Midbrain (tissue), 1 donor: Measurements from ENCODE around the gene DCTN3.

Experiments used
- DNase-seq: peaks from one replicate; lab custom pipeline; 2025; lab: John Stamatoyannopoulos, UW

The DCTN3 gene

GRCh38 chr9:34620061-34620994, at the start of gene DCTN3:
Gene DCTN3 (minus strand): TSS chr9:34620495. CDS start chr9:34620464, 31 bp downstream.
- DNase-seq = peak; percentile 95

DNA sequence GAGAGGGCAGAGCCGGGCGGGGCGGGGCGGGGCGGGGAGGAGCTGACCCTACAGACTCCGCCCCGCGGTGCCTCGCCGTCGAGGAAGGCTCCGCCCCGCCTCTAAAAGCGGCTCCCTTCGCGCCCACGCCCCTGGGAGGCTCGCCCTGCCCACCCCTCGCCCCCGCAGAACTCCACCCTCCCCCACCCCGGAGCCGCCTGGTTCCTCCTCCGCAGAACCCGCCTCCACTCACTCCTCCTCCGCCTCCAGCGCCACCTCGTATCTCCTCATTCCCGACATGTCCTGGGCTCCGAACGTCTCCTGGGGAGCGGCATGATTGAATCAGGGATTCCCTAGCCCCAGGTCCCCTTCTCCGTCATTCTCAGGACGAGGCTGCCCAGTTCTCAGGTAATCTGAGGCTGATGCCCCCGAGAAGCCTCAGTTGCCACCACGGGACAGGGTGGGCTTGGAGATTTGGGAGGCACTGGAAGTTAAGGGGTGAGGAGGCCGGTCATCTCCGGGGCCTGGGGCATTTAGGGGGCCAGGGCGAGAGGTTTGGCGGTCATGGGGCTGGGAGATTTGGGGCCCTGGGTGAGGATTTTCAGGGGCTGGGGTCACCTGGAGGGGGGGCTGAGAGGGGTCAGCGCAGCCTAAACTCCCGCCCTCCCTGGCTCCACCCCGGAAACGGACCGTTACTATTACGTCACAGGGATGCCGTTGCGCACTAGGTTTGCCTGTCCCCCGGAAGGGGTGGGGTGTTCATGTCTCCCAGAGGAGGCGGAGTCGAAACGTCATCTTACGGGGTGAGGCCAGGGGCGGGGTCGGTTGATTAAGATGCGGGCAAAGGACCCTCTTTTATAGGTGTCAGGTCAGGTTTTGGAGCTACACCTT, 45.3 kb upstream of the DCTN3 start:
- peak; percentile 94 for DNase-seq

- no peak for DNase-seq
These were observed 44.7 kb upstream of the DCTN3 start for GRCh38 chr9:34665067-34665380.

DNA sequence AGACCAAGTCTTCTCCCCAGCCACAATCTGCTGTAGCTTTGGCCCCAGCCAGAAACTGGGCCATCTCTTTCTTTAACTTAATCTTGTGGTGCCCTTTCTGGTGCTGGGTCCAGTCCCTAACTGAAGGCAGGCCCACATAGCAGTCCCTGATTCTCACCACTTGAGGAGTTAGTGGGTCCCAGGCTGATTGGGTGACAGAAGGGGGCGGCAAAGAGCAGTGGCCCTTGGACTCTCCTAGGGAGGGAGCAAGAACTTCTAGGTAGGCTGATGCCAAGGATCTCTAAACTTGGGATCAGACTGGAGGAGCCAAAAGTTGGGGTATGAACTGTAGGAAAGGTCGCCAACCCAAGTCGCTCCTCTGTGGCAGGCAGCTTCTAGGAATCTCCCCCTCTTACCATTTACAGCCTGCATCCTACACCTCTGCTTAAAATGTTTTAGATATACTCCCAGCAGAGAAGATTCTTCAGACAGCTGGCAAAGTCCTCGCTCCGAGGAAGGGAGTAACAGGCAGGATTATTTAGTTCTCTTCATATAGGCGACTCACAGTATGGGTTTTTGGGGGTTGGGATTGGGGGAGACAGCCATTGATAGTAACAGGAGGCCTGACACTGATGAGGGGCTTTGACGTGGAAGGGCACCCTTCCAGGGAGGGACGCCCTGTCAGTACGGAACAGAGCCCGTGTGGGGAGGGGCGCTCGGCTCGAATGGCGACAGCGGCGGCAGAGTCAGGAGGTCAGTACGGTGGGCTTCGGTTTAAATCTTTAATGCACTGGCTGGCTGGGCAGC, 44.2 kb upstream of the DCTN3 start:
- peak; percentile 84 for DNase-seq

DNA sequence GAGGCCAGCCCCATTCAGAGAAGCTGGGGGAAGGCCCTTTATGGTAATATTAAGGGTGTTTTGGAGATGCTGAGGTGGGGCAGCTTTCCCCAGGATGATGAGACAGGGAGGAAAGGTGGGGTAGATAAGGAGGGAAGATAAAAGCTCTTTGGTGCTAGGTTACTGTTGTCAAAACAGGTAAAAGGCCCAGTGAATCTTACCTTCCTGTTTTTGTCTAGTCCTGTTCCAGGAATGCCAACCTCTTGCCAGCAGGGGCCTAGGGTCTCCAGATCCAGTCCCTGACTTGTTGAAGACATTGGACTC, 43.0 kb upstream of the DCTN3 start:
- DNase-seq = no peak

DNA sequence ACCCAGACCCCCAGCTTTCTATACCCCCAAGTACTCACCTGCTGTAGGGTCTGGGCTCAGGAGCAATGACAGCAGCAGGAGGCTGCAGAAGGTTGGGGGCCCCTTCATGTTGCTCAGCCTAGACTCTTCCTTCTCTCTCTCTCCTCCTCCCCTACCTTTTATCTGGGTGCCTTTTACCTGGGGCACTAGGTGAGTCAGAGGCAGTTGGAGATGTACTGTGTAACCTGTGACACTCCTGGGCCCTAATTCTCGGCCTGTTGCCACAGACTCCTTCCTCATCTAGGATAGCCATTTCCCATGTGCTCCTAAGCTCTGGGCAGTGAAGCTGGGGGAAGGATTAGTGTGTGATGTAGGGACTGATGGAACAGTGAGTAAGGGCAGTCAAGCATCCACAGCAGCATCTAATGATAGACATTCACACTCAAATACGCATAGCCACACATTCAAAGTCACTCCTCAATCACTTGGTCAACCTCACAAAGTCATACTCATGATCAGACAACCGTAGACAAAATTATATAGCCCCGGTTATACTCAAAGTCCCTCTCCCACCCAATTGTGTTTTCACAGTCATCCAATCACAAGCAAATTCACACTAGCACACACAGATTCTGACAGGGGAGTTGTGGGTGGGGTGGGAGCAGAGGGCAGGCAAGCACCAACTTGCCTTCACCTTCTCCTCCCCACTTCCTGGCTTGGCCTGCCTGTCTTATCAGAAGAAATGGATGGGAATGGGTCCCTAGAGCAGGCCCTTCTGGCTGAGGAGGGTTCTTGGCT, 42.4 kb upstream of the DCTN3 start, which contains the start of gene CCL27:
Gene CCL27, minus strand, starts transcription at position 132 of the 777 bp plus-strand sequence. Its CDS starts 24 bp downstream, at position 108.
- no peak for DNase-seq

GRCh38 chr9:34659592-34660253, 39.4 kb upstream of the DCTN3 start:
- no peak for DNase-seq

DNA sequence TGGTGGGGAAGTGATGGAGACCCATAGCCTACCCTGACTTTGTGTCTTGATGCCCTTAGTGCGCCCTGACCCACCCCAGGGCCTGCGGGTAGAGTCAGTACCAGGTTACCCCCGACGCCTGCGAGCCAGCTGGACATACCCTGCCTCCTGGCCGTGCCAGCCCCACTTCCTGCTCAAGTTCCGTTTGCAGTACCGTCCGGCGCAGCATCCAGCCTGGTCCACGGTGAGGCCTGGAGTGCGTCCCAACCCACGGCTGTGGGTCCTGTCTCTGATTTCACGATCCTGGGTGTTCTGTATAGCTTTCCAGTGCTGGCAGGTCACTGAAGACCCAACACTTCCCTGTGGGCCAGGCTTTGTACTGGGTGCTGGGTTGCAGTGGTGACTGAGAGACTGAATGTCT, 38.2 kb upstream of the DCTN3 start:
- DNase-seq = no peak

- DNase-seq = no peak
These were observed 36.7 kb upstream of the DCTN3 start for GRCh38 chr9:34656992-34657391.

- DNase-seq = no peak
These were observed 35.1 kb upstream of the DCTN3 start for GRCh38 chr9:34655394-34655793.

DNA sequence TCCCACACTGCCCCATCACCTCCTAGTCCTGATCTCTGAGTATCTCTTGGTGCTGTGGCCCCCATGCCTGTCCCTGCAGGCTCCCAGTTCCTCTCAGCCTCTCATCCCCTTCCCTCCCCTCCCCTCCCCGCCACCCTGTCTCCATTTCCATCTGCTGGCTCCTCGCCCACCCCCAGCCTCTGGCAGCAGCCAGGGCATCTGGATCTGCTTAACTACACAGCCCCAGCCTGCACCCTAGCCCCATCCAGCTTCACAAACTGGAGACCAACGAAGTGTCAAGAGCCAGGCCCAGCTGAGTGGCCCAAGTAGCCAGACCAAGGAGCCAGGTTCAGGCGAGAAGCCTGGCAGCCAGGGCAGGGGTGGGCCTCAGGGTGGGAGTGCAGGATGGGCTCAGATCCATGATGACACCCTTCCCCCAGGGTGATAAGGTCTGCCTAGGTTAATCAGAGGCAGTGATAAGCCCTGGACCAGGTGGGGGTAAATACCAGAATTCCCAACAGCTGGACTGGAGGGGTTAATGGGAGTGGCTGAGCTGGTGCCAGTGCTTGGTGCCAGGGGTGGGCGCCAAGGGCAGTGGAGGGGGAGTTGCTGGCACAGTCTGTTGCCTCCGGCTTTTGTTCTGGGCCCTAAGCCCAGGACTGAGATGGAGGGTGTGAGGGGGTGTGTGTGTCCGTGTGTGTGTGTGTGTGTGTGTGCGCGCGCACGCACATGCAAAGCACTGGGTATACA, 34.2 kb upstream of the DCTN3 start:
- DNase-seq = peak; percentile 81

GRCh38 chr9:34653151-34654072, 33.1 kb upstream of the DCTN3 start:
- no peak for DNase-seq

- DNase-seq = no peak
These were observed 32.3 kb upstream of the DCTN3 start for GRCh38 chr9:34652602-34653000.

- peak; percentile 89 for DNase-seq
These were observed 31.7 kb upstream of the DCTN3 start, which contains the start of gene IL11RA for GRCh38 chr9:34651876-34652601. Gene IL11RA (plus strand): TSS chr9:34652185. CDS start chr9:34655218, 3,033 bp downstream.

DNA sequence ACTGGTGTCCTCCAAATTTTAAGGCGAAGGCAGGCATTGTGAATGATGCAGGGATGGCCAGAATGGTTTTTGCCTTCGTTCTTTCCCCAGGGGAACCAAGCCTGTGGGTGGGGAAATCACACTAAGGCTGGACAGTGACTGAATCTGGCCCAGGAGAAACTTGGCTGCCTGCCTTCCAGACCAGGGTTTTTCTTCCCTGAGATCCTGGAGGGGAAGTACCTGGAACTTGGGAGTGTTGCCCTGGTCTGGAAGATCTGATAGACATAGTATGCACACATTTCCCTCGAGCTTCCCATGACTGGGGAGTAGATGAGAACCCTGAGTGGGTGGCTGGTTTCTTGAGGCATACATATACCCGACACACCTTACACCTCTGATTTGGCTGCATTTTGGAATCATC, 31.0 kb upstream of the DCTN3 start:
- no peak for DNase-seq

- peak; percentile 24 for DNase-seq
These were observed 30.5 kb upstream of the DCTN3 start for GRCh38 chr9:34650816-34651215.

DNA sequence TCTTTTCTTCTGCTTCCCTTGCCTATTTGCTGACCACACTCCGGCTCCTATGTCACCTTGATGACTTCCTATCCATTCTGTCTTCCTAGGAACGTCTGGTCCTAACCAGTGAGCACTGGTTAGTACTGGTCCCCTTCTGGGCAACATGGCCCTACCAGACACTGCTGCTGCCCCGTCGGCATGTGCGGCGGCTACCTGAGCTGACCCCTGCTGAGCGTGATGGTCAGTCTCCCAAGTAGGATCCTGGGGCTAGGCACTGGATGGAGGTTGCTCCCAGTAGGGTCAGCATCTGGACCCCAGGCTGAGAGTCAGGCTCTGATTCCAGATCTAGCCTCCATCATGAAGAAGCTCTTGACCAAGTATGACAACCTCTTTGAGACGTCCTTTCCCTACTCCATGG, 28.4 kb upstream of the DCTN3 start:
- DNase-seq = no peak

- DNase-seq = no peak
These were observed 27.4 kb upstream of the DCTN3 start for GRCh38 chr9:34647651-34648050.
